Activated CD8-positive, alpha-beta T cell treated with anti-CD3 and anti-CD28 coated beads for 36 hours (primary cell): ENCODE results near the gene MINDY3. TPM values are rescaled to one million over a fixed set of nuclear protein-coding genes. Genes with fewer than 3 reads are reported as not detected.

Experiments used
- ATAC-seq: fragments of 200-7000 bp; cut with Tn5 transposase; one replicate; pipeline ENCODE4 v1.10.0; 2021; ENCODE audit warnings: mild to moderate bottlenecking, moderate library complexity
- CTCF ChIA-PET: fragments of 350-600 bp; sonication (Branson Sonifier 250); formaldehyde crosslinking; loops from one replicate; lab custom pipeline; 2021; ENCODE audit warnings: antibody characterized with exemption; lab: Charles Lee
- POLR2A ChIA-PET: fragments of 350-600 bp; sonication (Branson Sonifier 250); formaldehyde crosslinking; loops from one replicate; lab custom pipeline; 2021; ENCODE audit warnings: antibody characterized with exemption; lab: Charles Lee
- DNase-seq: peaks from one replicate; pipeline ENCODE4 v3.0.0-alpha.2; 2020
- H3K27ac Mint-ChIP-seq: one replicate; pipeline ENCODE4 v1.8.0; 2021; ENCODE audit warnings: mild to moderate bottlenecking, mixed read lengths
- H3K27me3 Mint-ChIP-seq: one replicate; pipeline ENCODE4 v1.8.0; 2021; ENCODE audit warnings: mixed read lengths
- H3K36me3 Mint-ChIP-seq: one replicate; pipeline ENCODE4 v1.8.0; 2021; ENCODE audit warnings: low read depth, mixed read lengths
- H3K4me1 Mint-ChIP-seq: one replicate; pipeline ENCODE4 v1.8.0; 2021; ENCODE audit warnings: low read depth, mixed read lengths
- H3K4me3 Mint-ChIP-seq: one replicate; pipeline ENCODE4 v1.8.0; 2021; ENCODE audit warnings: mild to moderate bottlenecking, moderate library complexity, mixed read lengths
- H3K9me3 Mint-ChIP-seq: one replicate; pipeline ENCODE4 v1.8.0; 2021; ENCODE audit warnings: mixed read lengths
- CTCF ChIP-seq: fragments of 200-600 bp; IDR thresholded peaks from one replicate; pipeline ENCODE4 v1.8.0; 2022; ENCODE audit warnings: antibody characterized with exemption, mild to moderate bottlenecking
- intact Hi-C: fragments of 100-400 bp; cut with micrococcal nuclease; formaldehyde crosslinking; loops from one replicate; pipeline ENCODE4 v1.10.0; 2022
- total RNA-seq, 2 experiments: library from RNA; stranded (reverse); gene quantifications; one replicate each; pipeline ENCODE4 v1.2.3, GENCODE V29; 2021

The MINDY3 gene
- total RNA-seq, 2 experiments from 2014 or later = 12.0 to 14.6 TPM

GRCh38 chr10:15784662-15785300, 75.5 kb downstream of the MINDY3 start:
- no peak for ATAC-seq
- Mint-ChIP-seq H3K9me3 (no peaks in the 10 kb centered on the region), H3K27ac (no peak overlapping the region), H3K4me3 (no peak overlapping the region), H3K36me3 (peaks cover 54% of the 10 kb centered on the region), H3K4me1 (peaks cover 1% of the 10 kb centered on the region), H3K27me3 (no peaks in the 10 kb centered on the region)
- CTCF ChIA-PET = no interaction called here
- no peak for TF ChIP-seq CTCF
- no peak for DNase-seq
- intact Hi-C loops = no loop called here
- POLR2A ChIA-PET = no interaction called here

- ATAC-seq = no peak
- no peak for DNase-seq
- no peaks in the 10 kb centered on the region for H3K4me1 Mint-ChIP-seq
- H3K27me3 Mint-ChIP-seq = no peaks in the 10 kb centered on the region
- peaks cover 56% of the 10 kb centered on the region for H3K36me3 Mint-ChIP-seq
- POLR2A ChIA-PET = no interaction called here
- no peak overlapping the region for H3K27ac Mint-ChIP-seq
- CTCF ChIA-PET = no interaction called here
- no peak overlapping the region for H3K4me3 Mint-ChIP-seq
- no peaks in the 10 kb centered on the region for H3K9me3 Mint-ChIP-seq
- intact Hi-C loops = no loop called here
- TF ChIP-seq CTCF = no peak
Measured at GRCh38 chr10:15783941-15784636, 76.2 kb downstream of the MINDY3 start.

- TF ChIP-seq CTCF = no peak
- Mint-ChIP-seq H3K27ac (no peak overlapping the region), H3K4me3 (no peak overlapping the region), H3K4me1 (no peaks in the 10 kb centered on the region), H3K36me3 (peaks cover 62% of the 10 kb centered on the region), H3K27me3 (no peaks in the 10 kb centered on the region), H3K9me3 (peaks cover 2% of the 10 kb centered on the region)
- DNase-seq = no peak
- ChIA-PET CTCF (no interaction called here), POLR2A (no interaction called here)
- intact Hi-C loops = no loop called here
- no peak for ATAC-seq
Measured at GRCh38 chr10:15782851-15783250, 77.5 kb downstream of the MINDY3 start.

- intact Hi-C loops = no loop called here
- no peak overlapping the region for H3K4me3 Mint-ChIP-seq
- DNase-seq (no peak), ATAC-seq (no peak)
- H3K9me3 Mint-ChIP-seq = peaks cover 9% of the 10 kb centered on the region
- no peak overlapping the region for H3K27ac Mint-ChIP-seq
- peaks cover 64% of the 10 kb centered on the region for H3K36me3 Mint-ChIP-seq
- no peaks in the 10 kb centered on the region for H3K4me1 Mint-ChIP-seq
- CTCF ChIA-PET = no interaction called here
- TF ChIP-seq CTCF = no peak
- H3K27me3 Mint-ChIP-seq = no peaks in the 10 kb centered on the region
- POLR2A ChIA-PET = no interaction called here
Measured at GRCh38 chr10:15781381-15781960, 78.8 kb downstream of the MINDY3 start.
